ENCODE results near the gene CCBE1. TPM values are rescaled to one million over a fixed set of nuclear protein-coding genes. Genes with fewer than 3 reads are reported as not detected.

CCBE1 gene
- total and polyA plus RNA-seq, 10 donors, result 0.06 to 0.93 (median 0.23) TPM

DNA sequence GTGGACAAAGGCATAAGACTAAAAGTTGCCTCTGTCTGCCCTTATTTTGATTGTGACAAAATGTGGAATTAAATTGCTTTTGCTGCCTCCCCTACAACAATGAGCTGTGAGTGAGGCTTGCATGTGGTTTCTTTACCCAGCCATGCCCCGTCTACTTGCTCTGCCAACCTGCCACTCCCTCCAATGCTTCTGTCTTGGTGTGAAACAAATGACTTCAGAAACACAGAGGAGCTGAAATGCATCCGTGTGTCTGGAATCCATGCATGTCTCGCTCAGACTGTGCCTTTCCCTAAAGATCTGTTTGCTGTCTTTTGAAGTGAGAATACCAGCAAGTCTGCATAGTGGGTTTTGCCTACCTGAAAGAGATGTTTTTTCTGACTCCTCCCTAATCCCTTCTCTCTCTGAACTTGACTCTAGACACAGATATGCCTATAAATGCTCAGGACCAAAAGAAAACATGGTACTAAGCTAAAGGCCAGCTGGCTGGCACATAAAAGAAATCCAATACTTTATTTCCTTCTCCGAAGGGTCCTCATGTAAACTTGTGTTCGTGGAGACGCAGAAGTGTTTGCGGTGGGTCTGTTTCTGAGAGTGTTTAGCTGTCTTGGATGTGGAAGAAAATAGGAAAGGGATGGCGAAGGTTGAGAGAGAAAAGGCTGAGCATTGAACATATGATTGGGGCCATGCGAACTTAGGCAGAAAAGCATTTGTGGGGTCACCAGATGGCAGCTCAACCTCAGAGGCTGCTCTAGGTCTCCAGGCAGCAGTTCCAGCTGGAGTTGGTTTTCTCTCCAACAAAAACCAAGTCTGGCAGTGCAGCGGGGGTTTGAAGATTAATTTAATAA is 120.5 kb downstream of the CCBE1 start:
- H3K4me1 ChIP-seq, result no peaks in the 10 kb centered on the region
- no peak for DNase-seq
- 83 to 91% (median 86%) methylated on average over 10 of the region's 10 CpGs for WGBS, 5 donors
- H3K27ac ChIP-seq, result no peak overlapping the region
- H3K36me3 ChIP-seq, result no peaks in the 10 kb centered on the region
- H3K4me3 ChIP-seq, result no peak overlapping the region
- H3K27me3 ChIP-seq (replicated peaks in 1 of 7), result peaks cover 0 to 6% (median 0%) of the 10 kb centered on the region in 7 donors
- intact Hi-C loops (cut with DNase I; ENCODE audit: low total_unique reads), result no loop called here
- TF ChIP-seq POLR2A (IDR thresholded peaks at IDR 0.05), result no peak
- TF ChIP-seq, protein P1, sequence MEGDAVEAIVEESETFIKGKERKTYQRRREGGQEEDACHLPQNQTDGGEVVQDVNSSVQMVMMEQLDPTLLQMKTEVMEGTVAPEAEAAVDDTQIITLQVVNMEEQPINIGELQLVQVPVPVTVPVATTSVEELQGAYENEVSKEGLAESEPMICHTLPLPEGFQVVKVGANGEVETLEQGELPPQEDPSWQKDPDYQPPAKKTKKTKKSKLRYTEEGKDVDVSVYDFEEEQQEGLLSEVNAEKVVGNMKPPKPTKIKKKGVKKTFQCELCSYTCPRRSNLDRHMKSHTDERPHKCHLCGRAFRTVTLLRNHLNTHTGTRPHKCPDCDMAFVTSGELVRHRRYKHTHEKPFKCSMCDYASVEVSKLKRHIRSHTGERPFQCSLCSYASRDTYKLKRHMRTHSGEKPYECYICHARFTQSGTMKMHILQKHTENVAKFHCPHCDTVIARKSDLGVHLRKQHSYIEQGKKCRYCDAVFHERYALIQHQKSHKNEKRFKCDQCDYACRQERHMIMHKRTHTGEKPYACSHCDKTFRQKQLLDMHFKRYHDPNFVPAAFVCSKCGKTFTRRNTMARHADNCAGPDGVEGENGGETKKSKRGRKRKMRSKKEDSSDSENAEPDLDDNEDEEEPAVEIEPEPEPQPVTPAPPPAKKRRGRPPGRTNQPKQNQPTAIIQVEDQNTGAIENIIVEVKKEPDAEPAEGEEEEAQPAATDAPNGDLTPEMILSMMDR (IDR thresholded peaks at IDR 0.05 in 8 of 11, conservative IDR thresholded peaks at IDR 0.05 in 3 of 11), result no peak
- no peak for TF ChIP-seq POLR2AphosphoS5 (IDR thresholded peaks at IDR 0.05)
- H3K9me3 ChIP-seq, result no peaks in the 10 kb centered on the region

DNA sequence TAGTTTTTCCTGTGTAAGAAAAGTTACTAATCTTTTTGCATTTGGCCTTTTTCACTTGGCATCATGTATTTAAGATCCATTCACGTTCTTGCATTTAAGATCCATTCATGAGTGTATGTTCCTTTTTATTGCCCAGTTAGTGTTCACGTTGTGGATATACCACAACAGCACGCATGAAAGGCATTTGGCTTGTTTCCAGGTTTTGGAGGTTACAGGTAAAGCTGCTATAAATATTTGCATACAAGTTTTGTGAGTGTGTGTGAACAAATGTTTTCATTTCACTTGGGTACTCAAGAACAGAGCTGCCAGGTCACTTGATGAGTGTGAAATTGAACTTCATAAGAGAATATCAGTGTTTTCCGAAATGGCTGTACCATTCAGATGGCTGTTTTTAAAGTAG is 121.2 kb downstream of the CCBE1 start:
- Histone ChIP-seq H3K4me3 (no peak overlapping the region), H3K27me3 (replicated peaks in 1 of 7) (peaks cover 0 to 6% (median 0%) of the 10 kb centered on the region in 7 donors), H3K9me3 (no peaks in the 10 kb centered on the region), H3K4me1 (no peaks in the 10 kb centered on the region), H3K36me3 (no peaks in the 10 kb centered on the region), H3K27ac (no peak overlapping the region)
- intact Hi-C loops (cut with DNase I; ENCODE audit: low total_unique reads), result no loop called here
- DNase-seq, result no peak
- TF ChIP-seq, protein P1 (IDR thresholded peaks at IDR 0.05 in 8 of 11, conservative IDR thresholded peaks at IDR 0.05 in 3 of 11), result no peak
- TF ChIP-seq POLR2A (IDR thresholded peaks at IDR 0.05) (no peak), POLR2AphosphoS5 (IDR thresholded peaks at IDR 0.05) (no peak)
- WGBS, 5 donors, result 72 to 87% (median 82%) methylated on average over 4 of the region's 4 CpGs

DNA sequence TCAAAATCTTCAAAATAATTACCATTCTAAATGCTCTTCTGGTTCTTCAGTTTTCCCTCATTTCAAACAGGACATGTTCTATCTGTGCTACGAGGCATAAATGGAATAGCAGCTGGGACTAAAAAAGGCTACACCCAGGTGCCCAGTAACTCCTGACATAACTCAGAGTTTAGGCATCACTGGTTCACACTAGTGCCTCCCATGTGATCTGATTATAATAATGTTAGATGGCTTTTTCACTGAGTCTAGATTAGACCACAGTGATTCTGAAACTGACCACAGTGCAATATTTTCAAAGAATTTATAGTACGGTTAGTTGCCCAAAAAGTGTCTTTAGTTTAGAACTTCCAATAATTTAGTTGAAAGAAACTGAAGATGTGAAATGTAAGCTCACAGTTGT is 123.3 kb downstream of the CCBE1 start:
- Histone ChIP-seq H3K36me3 (no peaks in the 10 kb centered on the region), H3K4me3 (no peak overlapping the region), H3K9me3 (no peaks in the 10 kb centered on the region), H3K27me3 (replicated peaks in 1 of 7) (peaks cover 0 to 6% (median 0%) of the 10 kb centered on the region in 7 donors), H3K27ac (no peak overlapping the region), H3K4me1 (no peaks in the 10 kb centered on the region)
- no peak for DNase-seq
- WGBS, 5 donors, result 40 to 62% (median 45%) methylated on average over 2 of the region's 2 CpGs
- TF ChIP-seq, protein P1 (IDR thresholded peaks at IDR 0.05 in 8 of 11, conservative IDR thresholded peaks at IDR 0.05 in 3 of 11), result no peak
- no peak for TF ChIP-seq POLR2A (IDR thresholded peaks at IDR 0.05)
- no peak for TF ChIP-seq POLR2AphosphoS5 (IDR thresholded peaks at IDR 0.05)
- intact Hi-C loops (cut with DNase I; ENCODE audit: low total_unique reads), result no loop called here

DNA sequence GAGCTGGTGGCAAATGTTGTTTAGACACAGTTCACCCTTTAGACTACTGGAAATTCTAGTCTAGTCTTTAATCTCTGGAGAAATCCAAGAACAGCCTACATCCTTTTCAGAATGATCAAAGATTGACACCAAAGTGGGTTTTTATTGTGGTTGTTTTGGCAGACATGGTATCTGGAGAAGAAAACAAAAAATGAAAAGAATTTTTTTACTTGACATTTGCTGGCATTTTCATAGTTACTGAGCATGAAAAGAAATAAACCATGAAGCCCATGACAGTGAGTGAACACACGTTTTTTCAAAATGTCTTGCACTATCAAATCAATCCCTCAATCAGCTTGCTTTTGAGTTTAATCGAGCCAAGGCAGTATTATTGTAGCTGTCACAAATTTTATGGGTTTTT is 125.3 kb downstream of the CCBE1 start:
- Histone ChIP-seq H3K4me1 (no peaks in the 10 kb centered on the region), H3K27ac (no peak overlapping the region), H3K9me3 (no peaks in the 10 kb centered on the region), H3K27me3 (replicated peaks in 1 of 7) (peaks cover 0 to 3% (median 0%) of the 10 kb centered on the region in 7 donors), H3K36me3 (no peaks in the 10 kb centered on the region), H3K4me3 (no peak overlapping the region)
- DNase-seq, result no peak
- intact Hi-C loops (cut with DNase I; ENCODE audit: low total_unique reads), result no loop called here
- WGBS, 5 donors, result 52 to 71% (median 70%) methylated on average over 2 of the region's 2 CpGs
- TF ChIP-seq, protein P1 (IDR thresholded peaks at IDR 0.05 in 8 of 11, conservative IDR thresholded peaks at IDR 0.05 in 3 of 11), result no peak
- TF ChIP-seq POLR2AphosphoS5 (IDR thresholded peaks at IDR 0.05) (no peak), POLR2A (IDR thresholded peaks at IDR 0.05) (no peak)
